Measurements from ENCODE around the gene CHMP5.
A peak's percentile ranks its signal among the peaks of the same experiment; 100 is the strongest.

The CHMP5 gene

DNA sequence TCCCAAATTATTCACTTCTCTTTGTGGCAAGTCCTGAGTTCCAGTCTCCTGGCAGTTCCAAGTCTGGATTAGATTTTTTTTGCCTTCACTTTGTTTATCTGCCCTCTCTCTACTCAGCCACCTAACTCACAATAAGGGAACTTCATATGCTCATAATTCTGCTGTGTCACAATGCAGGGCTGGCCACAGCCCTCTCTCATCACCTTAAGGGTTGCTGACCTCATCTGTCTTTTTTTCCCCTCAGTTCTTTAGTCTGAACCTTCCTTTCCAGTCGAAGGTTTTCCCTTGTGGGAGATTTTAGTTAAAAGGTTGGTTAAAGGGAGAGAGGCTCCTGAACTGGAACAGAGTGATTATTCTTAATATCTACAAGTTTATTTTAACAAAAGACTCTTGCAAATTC is 4.5 kb upstream of the CHMP5 start:
- no peak for DNase-seq (ENCODE audit: low read depth)
- H3K4me3 ChIP-seq (replicated peaks; ENCODE audit: low read depth, low read length), result no peak overlapping the region
- TF ChIP-seq, protein P1, sequence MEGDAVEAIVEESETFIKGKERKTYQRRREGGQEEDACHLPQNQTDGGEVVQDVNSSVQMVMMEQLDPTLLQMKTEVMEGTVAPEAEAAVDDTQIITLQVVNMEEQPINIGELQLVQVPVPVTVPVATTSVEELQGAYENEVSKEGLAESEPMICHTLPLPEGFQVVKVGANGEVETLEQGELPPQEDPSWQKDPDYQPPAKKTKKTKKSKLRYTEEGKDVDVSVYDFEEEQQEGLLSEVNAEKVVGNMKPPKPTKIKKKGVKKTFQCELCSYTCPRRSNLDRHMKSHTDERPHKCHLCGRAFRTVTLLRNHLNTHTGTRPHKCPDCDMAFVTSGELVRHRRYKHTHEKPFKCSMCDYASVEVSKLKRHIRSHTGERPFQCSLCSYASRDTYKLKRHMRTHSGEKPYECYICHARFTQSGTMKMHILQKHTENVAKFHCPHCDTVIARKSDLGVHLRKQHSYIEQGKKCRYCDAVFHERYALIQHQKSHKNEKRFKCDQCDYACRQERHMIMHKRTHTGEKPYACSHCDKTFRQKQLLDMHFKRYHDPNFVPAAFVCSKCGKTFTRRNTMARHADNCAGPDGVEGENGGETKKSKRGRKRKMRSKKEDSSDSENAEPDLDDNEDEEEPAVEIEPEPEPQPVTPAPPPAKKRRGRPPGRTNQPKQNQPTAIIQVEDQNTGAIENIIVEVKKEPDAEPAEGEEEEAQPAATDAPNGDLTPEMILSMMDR (IDR thresholded peaks at IDR 0.05; ENCODE audit: low read length, missing control alignments), result no peak

DNA sequence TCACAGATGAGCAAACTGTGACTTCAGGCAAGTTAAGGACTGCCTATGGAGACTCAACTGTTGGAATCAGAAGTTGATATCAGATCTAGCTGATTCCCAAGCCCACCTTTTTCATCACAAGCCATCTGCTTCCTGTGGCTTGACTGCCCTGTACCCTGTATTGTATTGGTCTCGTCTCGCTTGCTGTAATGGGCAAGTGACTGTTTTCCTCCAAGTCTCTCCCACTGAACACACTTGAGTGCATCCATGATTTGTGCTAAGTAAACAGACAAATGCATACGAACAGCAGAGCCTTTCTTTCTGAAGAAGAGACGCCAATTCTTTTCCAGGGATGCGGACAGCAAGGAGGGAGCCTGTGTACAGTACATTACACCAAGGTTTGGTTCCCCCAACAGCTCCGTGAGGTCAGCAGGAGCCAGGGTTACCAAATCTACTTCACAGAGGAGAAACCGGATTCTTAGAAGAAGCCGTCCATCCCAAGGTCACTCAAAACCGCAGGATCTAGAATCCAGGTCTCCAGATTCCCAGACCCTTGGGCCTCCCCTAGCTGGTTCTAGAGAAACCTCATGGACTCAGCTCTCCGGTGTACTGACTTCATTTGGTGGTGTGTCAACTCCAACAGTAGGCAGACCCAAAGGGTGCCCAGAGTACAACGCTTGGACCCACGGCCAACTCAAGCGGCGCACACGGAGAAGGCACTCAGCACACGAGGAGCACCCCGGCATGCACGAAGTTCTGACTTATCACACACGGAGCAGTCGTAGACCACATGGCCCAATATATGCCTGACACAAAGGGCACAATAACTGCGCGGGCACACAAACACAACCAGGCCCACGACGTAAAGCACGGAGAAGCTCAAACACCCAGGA is 1.5 kb upstream of the CHMP5 start:
- peak; percentile 24 for DNase-seq (ENCODE audit: low read depth)
- TF ChIP-seq, protein P1 (IDR thresholded peaks at IDR 0.05; ENCODE audit: low read length, missing control alignments), result no peak
- H3K4me3 ChIP-seq (replicated peaks; ENCODE audit: low read depth, low read length), result peak overlapping the region; percentile 96

DNA sequence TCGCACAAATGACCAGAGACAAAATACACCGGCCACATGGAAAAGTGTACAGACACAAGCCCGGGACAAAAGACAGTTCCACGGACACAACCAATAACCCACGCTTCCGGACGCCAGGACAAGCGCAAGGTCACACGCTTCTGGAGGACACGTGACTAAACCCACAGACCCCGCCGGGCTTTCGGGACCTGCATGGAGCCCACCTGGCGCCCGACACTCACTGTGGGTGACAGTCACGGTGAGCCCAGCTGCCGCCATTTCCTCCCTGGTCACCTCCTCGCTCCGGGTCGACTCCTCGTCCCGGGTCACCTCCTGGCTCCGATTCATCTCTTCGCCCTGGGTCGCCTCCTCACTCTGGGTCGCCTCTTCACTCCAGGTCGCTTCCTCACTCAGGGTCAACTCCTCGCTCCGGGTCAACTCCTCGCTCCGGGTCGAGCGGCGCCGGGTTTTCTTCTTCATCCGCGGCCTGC is 811 bp upstream of the CHMP5 start:
- TF ChIP-seq, protein P1 (IDR thresholded peaks at IDR 0.05; ENCODE audit: low read length, missing control alignments), result no peak
- H3K4me3 ChIP-seq (replicated peaks; ENCODE audit: low read depth, low read length), result peak overlapping the region; percentile 96
- no peak for DNase-seq (ENCODE audit: low read depth)

DNA sequence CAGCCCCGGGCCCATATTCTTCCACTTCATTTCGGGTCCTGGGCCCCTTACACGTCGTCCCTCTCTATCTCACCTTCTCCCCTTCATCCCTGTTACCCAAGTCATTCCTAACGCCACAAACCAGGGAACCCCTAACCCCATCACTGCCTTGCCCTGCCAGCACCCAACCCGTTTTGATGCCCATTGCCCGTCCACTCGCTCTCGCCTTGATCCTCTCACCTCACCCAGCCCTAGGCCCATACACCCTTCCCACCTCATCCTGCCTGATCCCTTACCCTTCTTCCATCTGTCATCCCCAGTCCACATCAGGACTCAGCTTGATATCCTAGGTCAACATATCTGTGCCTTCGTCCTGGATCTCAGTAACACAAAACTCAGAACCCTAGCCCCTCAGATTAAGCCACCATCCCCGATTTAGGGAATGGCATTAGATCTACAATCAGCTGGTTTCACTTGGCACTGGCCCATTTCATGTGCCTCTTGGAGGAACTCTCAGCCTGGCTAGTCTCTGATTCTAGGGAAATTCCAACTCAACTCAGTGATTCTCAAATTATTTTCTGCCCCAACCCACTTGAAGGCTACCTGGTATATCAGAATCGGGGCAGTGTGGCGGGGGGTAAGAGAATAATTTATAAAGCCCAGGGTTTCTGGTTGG is 489 bp downstream of the CHMP5 start:
- H3K4me3 ChIP-seq (replicated peaks; ENCODE audit: low read depth, low read length), result peak overlapping the region; percentile 93
- TF ChIP-seq, protein P1 (IDR thresholded peaks at IDR 0.05; ENCODE audit: low read length, missing control alignments), result no peak
- DNase-seq (ENCODE audit: low read depth), result peak; percentile 3

DNA sequence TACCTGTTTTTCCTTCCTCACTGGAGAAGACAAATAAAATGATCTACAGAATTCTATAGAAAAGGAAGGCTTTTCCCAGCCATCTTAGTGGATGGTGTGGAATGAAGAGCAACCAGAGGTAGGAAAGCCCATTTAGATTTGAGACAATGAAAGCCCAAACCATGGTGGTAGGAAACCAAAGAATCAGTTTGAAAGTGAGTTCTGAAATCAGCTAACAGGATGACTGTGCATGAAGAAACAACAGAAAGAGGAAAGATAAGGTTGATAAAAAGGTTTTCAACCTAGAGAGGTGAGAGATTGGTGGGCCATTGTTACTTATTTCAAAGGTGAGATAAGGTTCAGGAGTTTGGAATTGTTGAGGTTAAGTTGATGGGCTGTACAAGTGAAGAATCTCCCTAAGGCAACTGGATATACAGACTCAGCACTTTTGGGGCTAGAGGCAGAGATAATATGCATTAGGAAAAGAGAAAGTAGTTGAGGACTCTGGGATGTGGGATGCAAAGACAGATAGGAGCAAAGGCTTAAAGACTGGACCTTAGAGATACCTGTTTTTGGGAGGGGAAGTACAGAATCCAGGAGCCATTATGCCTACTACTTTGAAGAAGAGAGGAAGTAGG is 2.4 kb downstream of the CHMP5 start:
- TF ChIP-seq, protein P1 (IDR thresholded peaks at IDR 0.05; ENCODE audit: low read length, missing control alignments), result no peak
- DNase-seq (ENCODE audit: low read depth), result no peak
- no peak overlapping the region for H3K4me3 ChIP-seq (replicated peaks; ENCODE audit: low read depth, low read length)

DNA sequence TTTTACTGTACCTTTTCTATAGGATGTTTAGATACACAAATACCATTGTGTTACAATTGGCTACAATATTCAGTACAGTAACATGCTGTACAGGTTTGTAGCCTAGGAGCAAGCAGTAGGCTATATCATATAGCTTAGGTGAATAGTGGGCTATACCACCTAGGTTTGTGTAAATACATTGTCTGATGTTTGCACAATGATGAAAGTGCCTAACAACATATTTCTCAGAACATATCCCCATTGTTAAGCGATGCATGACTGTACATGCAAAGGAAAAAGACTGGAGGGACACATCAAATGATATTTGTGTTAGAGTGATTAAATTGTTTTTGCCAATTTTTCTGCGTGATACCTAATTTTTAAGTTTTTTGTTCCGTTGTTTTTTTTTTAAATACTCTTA is 5.3 kb downstream of the CHMP5 start:
- no peak overlapping the region for H3K4me3 ChIP-seq (replicated peaks; ENCODE audit: low read depth, low read length)
- no peak for DNase-seq (ENCODE audit: low read depth)
- TF ChIP-seq, protein P1 (IDR thresholded peaks at IDR 0.05; ENCODE audit: low read length, missing control alignments), result no peak
